OCI-LY1 (cell line): ENCODE measurements around the gene MAGI1.

Experiments
- H2AFZ ChIP-seq: fragments of 200-600 bp; sonication (generic), shearing (Covaris generic); 2 replicates; pipeline ENCODE4 v1.6.0; 2014; ENCODE audit warnings: antibody characterized with exemption, mild to moderate bottlenecking, low read length
- H3F3A ChIP-seq: fragments of 200-600 bp; sonication (generic), shearing (Covaris generic); 2 replicates; pipeline ENCODE4 v1.6.0; 2014; ENCODE audit warnings: mild to moderate bottlenecking, antibody characterized with exemption, low read length, moderate library complexity; ENCODE audit not compliant: insufficient read depth
- H3K27ac ChIP-seq: fragments of 200-600 bp; sonication (generic); 2 replicates; pipeline ENCODE4 v1.5.1; 2014; ENCODE audit warnings: low read length, mixed run types, mild to moderate bottlenecking, low read depth; ENCODE audit not compliant: poor library complexity, severe bottlenecking
- H3K27me3 ChIP-seq: fragments of 200-600 bp; sonication (generic); 2 replicates; pipeline ENCODE4 v1.6.0; 2014; ENCODE audit warnings: antibody characterized with exemption, mild to moderate bottlenecking, low read length, moderate library complexity; ENCODE audit not compliant: insufficient read depth
- H3K36me3 ChIP-seq: fragments of 200-600 bp; sonication (generic); 2 replicates; pipeline ENCODE4 v1.6.1; 2014; ENCODE audit warnings: mild to moderate bottlenecking, antibody characterized with exemption, low read length, moderate library complexity, mixed read lengths; ENCODE audit not compliant: insufficient read depth
- H3K4me1 ChIP-seq: fragments of 200-600 bp; sonication (generic); 2 replicates; pipeline ENCODE4 v1.5.1; 2014; ENCODE audit warnings: mild to moderate bottlenecking, low read length, moderate library complexity; ENCODE audit not compliant: insufficient read depth, severe bottlenecking
- H3K4me2 ChIP-seq: fragments of 200-600 bp; sonication (generic), shearing (Covaris generic); 2 replicates; pipeline ENCODE4 v1.6.1; 2014; ENCODE audit warnings: low read length
- H3K4me3 ChIP-seq: fragments of 200-600 bp; sonication (generic); 2 replicates; pipeline ENCODE4 v1.5.1; 2014; ENCODE audit warnings: low read length, low read depth, mild to moderate bottlenecking, mixed read lengths; ENCODE audit not compliant: poor library complexity, severe bottlenecking
- H3K79me2 ChIP-seq: fragments of 200-600 bp; shearing (Covaris generic); 2 replicates; pipeline ENCODE4 v1.6.1; 2016; ENCODE audit warnings: mixed run types, low read length, mixed read lengths; ENCODE audit not compliant: insufficient read depth
- H3K9ac ChIP-seq: fragments of 200-600 bp; sonication (generic), shearing (Covaris generic); 2 replicates; pipeline ENCODE4 v1.6.1; 2014; ENCODE audit warnings: mild to moderate bottlenecking, low read length, mixed read lengths
- H3K9me2 ChIP-seq: fragments of 200-600 bp; sonication (generic), shearing (Covaris generic); 2 replicates; pipeline ENCODE4 v1.6.1; 2014; ENCODE audit warnings: low read depth, mild to moderate bottlenecking, low read length, mixed read lengths
- H3K9me3 ChIP-seq: fragments of 200-600 bp; shearing (Covaris generic); 2 replicates; pipeline ENCODE4 v1.6.1; 2014; ENCODE audit warnings: low read length, mixed read lengths
- H4K20me1 ChIP-seq: fragments of 200-600 bp; sonication (generic), shearing (Covaris generic); 2 replicates; pipeline ENCODE4 v1.6.0; 2016; ENCODE audit warnings: mild to moderate bottlenecking, low read length; ENCODE audit not compliant: insufficient read depth
- EZH2 ChIP-seq: fragments of 200-600 bp; sonication (generic), shearing (Covaris generic); IDR thresholded peaks from 2 replicates; pipeline ENCODE4 v1.8.0; 2017; ENCODE audit warnings: borderline replicate concordance, mixed run types, mild to moderate bottlenecking, antibody characterized with exemption, low read length, moderate library complexity, mixed read lengths
- TF ChIP-seq, protein P1 (sequence below): fragments of 200-600 bp; sonication (generic), shearing (Covaris generic); IDR thresholded peaks from 2 replicates; pipeline ENCODE4 v1.5.1; 2017; ENCODE audit warnings: mild to moderate bottlenecking, antibody characterized with exemption, low read length, moderate library complexity, mixed read lengths

MAGI1 gene

DNA sequence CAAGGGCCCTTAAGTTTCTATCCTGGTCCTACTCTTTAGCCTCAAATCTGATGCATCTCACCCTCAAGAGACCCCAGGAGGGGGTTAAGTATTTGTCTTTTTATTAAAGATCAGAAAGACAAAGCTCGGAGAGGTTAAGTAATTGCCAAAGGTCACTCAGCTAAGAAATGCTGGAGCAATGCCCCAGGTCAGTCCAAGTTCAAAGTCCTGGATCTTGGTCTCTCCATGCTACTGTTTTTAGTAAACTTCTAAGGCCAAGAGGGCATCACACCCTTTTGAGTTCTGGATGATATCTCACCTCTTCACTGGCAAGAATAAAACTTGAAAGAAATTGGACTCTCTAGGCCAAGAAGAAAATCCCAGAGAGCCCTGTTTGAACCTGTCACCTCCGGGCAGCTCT lies 488.6 kb downstream of the MAGI1 start:
- Histone ChIP-seq H3K27me3 (no peaks in the 10 kb centered on the region), H3K4me2 (no peak overlapping the region), H3K9me2 (no peaks in the 10 kb centered on the region), H3K36me3 (no peaks in the 10 kb centered on the region), H3K4me3 (no peak overlapping the region), H3K9me3 (no peaks in the 10 kb centered on the region), H3F3A (no peaks in the 10 kb centered on the region), H3K4me1 (no peaks in the 10 kb centered on the region), H2AFZ (no peak overlapping the region), H3K9ac (no peak overlapping the region), H4K20me1 (no peaks in the 10 kb centered on the region), H3K27ac (no peak overlapping the region), H3K79me2 (no peaks in the 10 kb centered on the region)
- TF ChIP-seq, protein P1, sequence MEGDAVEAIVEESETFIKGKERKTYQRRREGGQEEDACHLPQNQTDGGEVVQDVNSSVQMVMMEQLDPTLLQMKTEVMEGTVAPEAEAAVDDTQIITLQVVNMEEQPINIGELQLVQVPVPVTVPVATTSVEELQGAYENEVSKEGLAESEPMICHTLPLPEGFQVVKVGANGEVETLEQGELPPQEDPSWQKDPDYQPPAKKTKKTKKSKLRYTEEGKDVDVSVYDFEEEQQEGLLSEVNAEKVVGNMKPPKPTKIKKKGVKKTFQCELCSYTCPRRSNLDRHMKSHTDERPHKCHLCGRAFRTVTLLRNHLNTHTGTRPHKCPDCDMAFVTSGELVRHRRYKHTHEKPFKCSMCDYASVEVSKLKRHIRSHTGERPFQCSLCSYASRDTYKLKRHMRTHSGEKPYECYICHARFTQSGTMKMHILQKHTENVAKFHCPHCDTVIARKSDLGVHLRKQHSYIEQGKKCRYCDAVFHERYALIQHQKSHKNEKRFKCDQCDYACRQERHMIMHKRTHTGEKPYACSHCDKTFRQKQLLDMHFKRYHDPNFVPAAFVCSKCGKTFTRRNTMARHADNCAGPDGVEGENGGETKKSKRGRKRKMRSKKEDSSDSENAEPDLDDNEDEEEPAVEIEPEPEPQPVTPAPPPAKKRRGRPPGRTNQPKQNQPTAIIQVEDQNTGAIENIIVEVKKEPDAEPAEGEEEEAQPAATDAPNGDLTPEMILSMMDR: no peak
- TF ChIP-seq EZH2: no peak

DNA sequence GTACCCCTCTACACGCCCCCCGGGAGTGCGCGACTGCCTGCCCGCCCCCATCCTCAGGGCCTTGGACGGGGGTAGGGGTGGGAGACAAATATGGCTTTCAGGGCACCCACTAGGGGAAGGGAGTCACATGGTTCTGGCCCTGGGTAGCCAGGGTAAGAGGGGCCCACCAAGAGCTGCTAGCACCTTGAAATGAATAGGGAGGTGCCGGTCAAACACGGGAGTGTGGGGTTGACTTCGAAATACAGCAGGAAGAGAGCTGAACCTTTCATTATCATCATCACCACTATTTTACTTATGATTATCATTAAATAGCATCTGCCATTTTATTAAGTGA lies 489.1 kb downstream of the MAGI1 start:
- Histone ChIP-seq H3K9me3 (no peaks in the 10 kb centered on the region), H3F3A (no peaks in the 10 kb centered on the region), H3K9ac (no peak overlapping the region), H3K4me1 (no peaks in the 10 kb centered on the region), H3K27me3 (no peaks in the 10 kb centered on the region), H3K27ac (no peak overlapping the region), H3K4me3 (no peak overlapping the region), H4K20me1 (no peaks in the 10 kb centered on the region), H3K36me3 (no peaks in the 10 kb centered on the region), H3K79me2 (no peaks in the 10 kb centered on the region), H3K9me2 (no peaks in the 10 kb centered on the region), H2AFZ (no peak overlapping the region), H3K4me2 (no peak overlapping the region)
- TF ChIP-seq, protein P1: no peak

GRCh38 chr3:65548848-65549625 lies 489.7 kb downstream of the MAGI1 start:
- H3K4me3 ChIP-seq: no peak overlapping the region
- TF ChIP-seq, protein P1: no peak
- TF ChIP-seq EZH2: no peak

More at GRCh38 chr3:65548848-65549625, 489.7 kb downstream of the MAGI1 start:
- Histone ChIP-seq H3K9ac (no peak overlapping the region), H4K20me1 (no peaks in the 10 kb centered on the region), H3K9me2 (no peaks in the 10 kb centered on the region), H3K36me3 (no peaks in the 10 kb centered on the region), H3F3A (no peaks in the 10 kb centered on the region), H3K27ac (no peak overlapping the region), H3K79me2 (no peaks in the 10 kb centered on the region), H3K9me3 (no peaks in the 10 kb centered on the region), H3K4me2 (no peak overlapping the region), H2AFZ (no peak overlapping the region), H3K27me3 (no peaks in the 10 kb centered on the region), H3K4me1 (no peaks in the 10 kb centered on the region)
